Upper lobe of left lung (tissue), 6 donors: ENCODE results near the gene PDE6A. TPM values are rescaled to one million over a fixed set of nuclear protein-coding genes. Genes with fewer than 3 reads are reported as not detected.

Experiments used
- ATAC-seq, 2 donors: fragments of 200-7000 bp; cut with Tn5 transposase; one replicate each; pipeline ENCODE4 v1.9.1; 2022; ENCODE audit warnings: mild to moderate bottlenecking in 2 of 2, moderate library complexity in 2 of 2; ENCODE audit not compliant: low FRiP score in 2 of 2
- DNase-seq, 2 donors: peaks; one replicate each; pipeline ENCODE4 v3.0.0-alpha.2; 2019 to 2020
- H3K27ac ChIP-seq, 4 donors: fragments of 200-600 bp; sonication (generic); one replicate each; pipeline ENCODE4 v1.5.1; 2016 to 2019
- H3K27me3 ChIP-seq, 4 donors: fragments of 200-600 bp; sonication (generic); one replicate each; pipeline ENCODE4 v1.5.1; 2017 to 2019
- H3K36me3 ChIP-seq, 4 donors: fragments of 200-600 bp; sonication (generic); one replicate each; pipeline ENCODE4 v1.5.1; 2016 to 2019
- H3K4me1 ChIP-seq, 4 donors: fragments of 200-600 bp; sonication (generic); one replicate each; pipeline ENCODE4 v1.5.1; 2018 to 2019
- H3K4me3 ChIP-seq, 4 donors: fragments of 200-600 bp; sonication (generic); one replicate each; pipeline ENCODE4 v1.5.1; 2017 to 2019; ENCODE audit warnings: mild to moderate bottlenecking in 2 of 4, moderate library complexity in 1 of 4
- H3K9me3 ChIP-seq, 4 donors: fragments of 200-600 bp; sonication (generic); one replicate each; pipeline ENCODE4 v1.5.1; 2018 to 2019
- CTCF ChIP-seq, 6 experiments: fragments of 450-650 bp in 4 of 6; fragments of 200-600 bp in 2 of 6; sonication (generic) in 2 of 6; IDR thresholded peaks; one replicate each; pipeline ENCODE4 v1.5.1; 2016 to 2019; ENCODE audit warnings: antibody characterized with exemption in 6 of 6
- EP300 ChIP-seq, 4 donors: sonication (generic); formaldehyde crosslinking; IDR thresholded peaks; one replicate each; pipeline ENCODE4 v1.5.1; 2017; ENCODE audit warnings: antibody characterized with exemption in 4 of 4, control low read depth in 2 of 4
- POLR2A ChIP-seq, 4 donors: fragments of 450-650 bp; IDR thresholded peaks; one replicate each; pipeline ENCODE4 v1.5.1; 2016 to 2017; ENCODE audit warnings: antibody characterized with exemption in 4 of 4, mild to moderate bottlenecking in 2 of 4
- POLR2AphosphoS5 ChIP-seq, 2 donors: sonication (generic); formaldehyde crosslinking; IDR thresholded peaks; one replicate each; pipeline ENCODE4 v1.5.1; 2017; ENCODE audit warnings: antibody characterized with exemption in 2 of 2
- WGBS, 2 donors: methylation state at CpG; one replicate each; pipeline ENCODE4 v1.1.5; 2017 to 2018; 5-methylcytosine and 5-hydroxymethylcytosine counted together
- total RNA-seq, 6 donors: library from RNA; depleted of rRNA in 4 of 6; stranded (reverse); fragments of >200 nt in 4 of 6; gene quantifications; one replicate each; pipeline versions ENCODE4 v1.1.0 to v1.2.1, GENCODE V29; 2016 to 2021
- donor health status: DM: no; HTN: no; CAD: no; lungs with moderate emphysema.
- donor health status: DM: no; HTN: yes; CAD: no; lungs with severe emphysema.

The PDE6A gene
- total RNA-seq, 6 donors from 2014 or later, result not detected

- TF ChIP-seq CTCF (IDR thresholded peaks at IDR 0.05) (no peak), POLR2AphosphoS5 (IDR thresholded peaks at IDR 0.05) (no peak), EP300 (IDR thresholded peaks at IDR 0.05) (no peak), POLR2A (IDR thresholded peaks at IDR 0.05) (no peak)
- 52 to 60% methylated on average over 4 of the region's 4 CpGs for WGBS, 2 donors
- Histone ChIP-seq H3K4me1 (no peaks in the 10 kb centered on the region), H3K36me3 (no peaks in the 10 kb centered on the region), H3K27ac (no peak overlapping the region), H3K9me3 (no peaks in the 10 kb centered on the region), H3K27me3 (no peaks in the 10 kb centered on the region), H3K4me3 (no peak overlapping the region)
- ATAC-seq (no peak), DNase-seq (no peak)
Observed at GRCh38 chr5:149904293-149904886, 40.2 kb downstream of the PDE6A start.

- H3K27ac ChIP-seq, result no peak overlapping the region
- ATAC-seq, result no peak
- no peaks in the 10 kb centered on the region for H3K27me3 ChIP-seq
- H3K4me3 ChIP-seq, result no peak overlapping the region
- WGBS, 2 donors, result 95 to 100% methylated on average over 2 of the region's 2 CpGs
- DNase-seq, result no peak
- TF ChIP-seq EP300 (IDR thresholded peaks at IDR 0.05) (no peak), CTCF (IDR thresholded peaks at IDR 0.05) (no peak)
- no peaks in the 10 kb centered on the region for H3K9me3 ChIP-seq
- H3K36me3 ChIP-seq, result no peaks in the 10 kb centered on the region
- H3K4me1 ChIP-seq, result no peaks in the 10 kb centered on the region
Observed at GRCh38 chr5:149903404-149903803, 41.2 kb downstream of the PDE6A start.

GRCh38 chr5:149902177-149902576 is 42.4 kb downstream of the PDE6A start:
- H3K4me3 ChIP-seq, result no peak overlapping the region
- no peak for TF ChIP-seq EP300 (IDR thresholded peaks at IDR 0.05)
- no peak for TF ChIP-seq POLR2AphosphoS5 (IDR thresholded peaks at IDR 0.05)
- TF ChIP-seq CTCF (IDR thresholded peaks at IDR 0.05), result no peak
- TF ChIP-seq POLR2A (IDR thresholded peaks at IDR 0.05), result no peak
- DNase-seq (no peak), ATAC-seq (no peak)
- H3K36me3 ChIP-seq, result no peaks in the 10 kb centered on the region
- H3K27ac ChIP-seq, result no peak overlapping the region
- WGBS, 2 donors, result 83 to 90% methylated on average over 4 of the region's 4 CpGs
- no peaks in the 10 kb centered on the region for H3K9me3 ChIP-seq
- no peaks in the 10 kb centered on the region for H3K27me3 ChIP-seq
- no peaks in the 10 kb centered on the region for H3K4me1 ChIP-seq

- no peaks in the 10 kb centered on the region for H3K9me3 ChIP-seq
- H3K27ac ChIP-seq, result no peak overlapping the region
- H3K36me3 ChIP-seq, result no peaks in the 10 kb centered on the region
- TF ChIP-seq EP300 (IDR thresholded peaks at IDR 0.05) (no peak), POLR2AphosphoS5 (IDR thresholded peaks at IDR 0.05) (no peak), POLR2A (IDR thresholded peaks at IDR 0.05) (no peak), CTCF (IDR thresholded peaks at IDR 0.05) (no peak)
- DNase-seq (no peak), ATAC-seq (no peak)
- WGBS, 2 donors, result 67 to 74% methylated on average over 2 of the region's 2 CpGs
- H3K4me1 ChIP-seq, result no peaks in the 10 kb centered on the region
- H3K27me3 ChIP-seq, result no peaks in the 10 kb centered on the region
- no peak overlapping the region for H3K4me3 ChIP-seq
Observed at GRCh38 chr5:149901511-149901910, 43.1 kb downstream of the PDE6A start.

- DNase-seq (no peak), ATAC-seq (no peak)
- Histone ChIP-seq H3K27ac (no peak overlapping the region), H3K9me3 (no peaks in the 10 kb centered on the region), H3K27me3 (no peaks in the 10 kb centered on the region), H3K4me3 (no peak overlapping the region), H3K36me3 (no peaks in the 10 kb centered on the region), H3K4me1 (no peaks in the 10 kb centered on the region)
- 50% methylated on average over 2 of the region's 2 CpGs for WGBS, 2 donors
- TF ChIP-seq POLR2AphosphoS5 (IDR thresholded peaks at IDR 0.05) (no peak), POLR2A (IDR thresholded peaks at IDR 0.05) (no peak), EP300 (IDR thresholded peaks at IDR 0.05) (no peak), CTCF (IDR thresholded peaks at IDR 0.05) (no peak)
Observed at GRCh38 chr5:149900390-149900789, 44.2 kb downstream of the PDE6A start.
